GM19452 (cell line): ENCODE measurements around the gene WNK4.
"Not testable (repeated sequence)": the region's sequence is repeated elsewhere in the genome, so short reads cannot be mapped to it uniquely, and the experiment has no call there.

Experiments used
- ATAC-seq: cut with Tn5 transposase; IDR thresholded peaks from one replicate; pipeline ENCODE4 v1.9.1; 2021; ENCODE audit not compliant: unreplicated experiment

WNK4 gene

DNA sequence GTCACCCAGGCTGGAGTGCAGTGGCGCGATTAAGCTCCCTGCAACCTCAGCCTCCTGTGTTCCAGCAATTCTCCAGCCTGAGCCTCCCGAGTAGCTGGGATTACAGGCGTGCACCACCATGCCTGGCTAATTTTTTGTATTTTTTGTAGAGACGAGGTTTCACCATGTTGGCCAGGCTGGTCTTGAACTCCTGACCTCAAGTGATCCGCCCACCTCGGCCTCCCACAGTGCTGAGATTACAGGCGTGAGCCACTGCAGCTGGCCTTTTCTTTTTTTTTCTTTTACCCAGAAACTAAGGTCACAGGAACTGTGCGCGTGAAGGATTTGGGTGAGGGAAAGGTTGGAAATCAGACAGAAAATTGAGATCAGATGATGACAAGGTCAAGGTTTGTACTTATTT, 10.4 kb upstream of the WNK4 start:
- ATAC-seq: not testable (repeated sequence)

DNA sequence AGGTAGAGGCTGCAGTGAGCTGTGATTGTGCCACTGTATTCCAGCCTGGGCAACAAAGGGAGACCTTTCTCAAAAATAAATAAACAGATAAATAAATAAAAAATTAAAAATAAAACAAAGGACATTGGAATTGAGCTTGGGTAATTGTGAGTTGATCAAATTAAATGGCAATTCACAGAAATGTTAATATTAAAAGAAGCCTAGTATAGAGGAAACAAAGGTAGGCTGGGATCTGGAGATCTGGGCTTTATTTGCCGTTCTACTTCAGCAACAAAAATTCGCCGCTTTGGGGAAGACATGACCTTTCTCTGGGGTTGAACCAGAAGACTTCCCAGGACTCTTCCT, 7.5 kb upstream of the WNK4 start:
- no peak for ATAC-seq

DNA sequence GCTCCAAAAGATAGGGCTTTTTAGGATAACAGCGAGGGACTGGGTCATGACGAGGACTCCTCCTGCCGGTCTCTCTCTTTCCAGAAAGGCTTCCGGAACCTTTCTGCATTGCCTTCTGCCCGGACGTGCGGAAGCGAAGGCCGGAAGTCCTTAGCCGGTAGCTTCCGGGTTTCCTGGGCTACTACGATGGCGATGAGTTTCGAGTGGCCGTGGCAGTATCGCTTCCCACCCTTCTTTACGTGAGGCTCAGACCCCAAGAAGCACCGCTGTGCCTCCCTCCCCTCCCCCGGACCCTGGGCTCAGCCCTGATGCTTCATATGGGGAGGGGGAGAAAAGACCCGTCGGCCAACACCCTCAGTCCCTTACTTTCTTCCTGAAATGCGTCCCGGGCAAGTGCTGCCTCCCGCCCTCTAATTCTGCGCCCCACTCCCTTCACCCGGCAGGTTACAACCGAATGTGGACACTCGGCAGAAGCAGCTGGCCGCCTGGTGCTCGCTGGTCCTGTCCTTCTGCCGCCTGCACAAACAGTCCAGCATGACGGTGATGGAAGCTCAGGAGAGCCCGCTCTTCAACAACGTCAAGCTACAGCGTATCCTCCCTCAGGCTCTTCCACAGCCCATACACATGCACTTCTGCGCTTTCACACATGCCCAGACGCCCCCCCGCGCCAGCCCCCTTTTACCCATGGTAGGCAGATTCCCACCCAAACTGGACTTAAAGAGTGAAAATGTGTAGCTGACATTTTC, 6.9 kb upstream of the WNK4 start, which contains the start of gene VPS25:
Gene VPS25, plus strand, starts transcription at position 160 of the 746 bp plus-strand sequence. Its CDS starts 27 bp downstream, at position 187.
- peak; percentile 81 for ATAC-seq

DNA sequence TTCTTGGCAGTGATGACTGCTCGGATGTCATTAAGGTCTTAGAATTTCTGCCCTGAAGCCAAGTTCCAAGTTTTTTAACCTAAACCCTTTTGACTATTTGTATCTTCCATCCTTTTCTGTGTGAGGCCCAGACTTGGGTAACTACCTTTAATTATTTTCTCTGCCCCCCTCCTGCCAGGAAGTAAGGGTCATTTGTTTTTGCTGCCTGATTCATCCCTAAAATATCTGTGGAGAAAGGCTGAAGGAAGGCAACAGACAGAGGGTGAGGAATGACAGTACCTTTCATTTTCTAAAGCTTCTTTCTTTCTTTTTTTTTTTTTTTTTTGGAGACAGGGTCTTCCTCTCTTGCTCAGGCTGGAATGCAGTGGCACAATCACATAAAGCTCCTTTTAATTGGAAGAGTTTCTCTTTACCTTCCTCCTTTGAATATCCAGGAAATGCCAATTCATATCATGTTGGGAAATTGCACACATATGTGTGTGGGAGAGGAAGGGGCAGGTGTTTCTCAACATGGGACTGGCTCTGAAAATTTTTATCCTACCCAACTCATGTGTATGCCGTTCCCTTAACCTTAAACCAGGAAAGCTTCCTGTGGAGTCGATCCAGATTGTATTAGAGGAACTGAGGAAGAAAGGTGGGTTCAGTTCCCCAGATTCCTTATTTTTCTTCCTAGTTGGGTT, 6.2 kb upstream of the WNK4 start:
- no peak for ATAC-seq

DNA sequence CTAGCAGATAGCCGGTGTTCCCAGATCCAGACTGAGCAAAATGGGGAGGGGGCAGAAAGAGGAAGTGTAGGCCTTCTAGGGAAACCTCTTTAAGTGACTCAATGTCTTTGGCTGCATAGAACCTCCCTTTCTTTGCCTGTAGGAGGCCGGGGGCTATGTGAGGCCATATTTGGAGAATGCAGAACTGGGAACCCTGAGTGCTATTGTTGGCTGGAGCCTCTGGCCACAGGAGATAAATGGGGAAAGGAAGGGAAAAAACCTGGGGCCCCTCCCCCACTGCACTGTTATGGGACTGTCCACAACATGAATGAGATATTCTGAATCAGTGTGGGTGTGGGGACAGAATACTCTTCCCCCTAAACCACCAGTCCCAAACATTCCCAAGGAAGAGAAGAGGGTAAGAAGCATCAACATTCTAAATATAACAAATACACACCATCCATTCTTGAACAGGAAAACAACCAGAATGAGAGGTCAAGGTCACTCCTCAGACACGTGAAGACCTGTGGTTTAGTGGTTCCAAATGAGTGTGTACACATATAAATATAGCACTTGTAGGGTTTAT, 4.8 kb upstream of the WNK4 start:
- no peak for ATAC-seq

DNA sequence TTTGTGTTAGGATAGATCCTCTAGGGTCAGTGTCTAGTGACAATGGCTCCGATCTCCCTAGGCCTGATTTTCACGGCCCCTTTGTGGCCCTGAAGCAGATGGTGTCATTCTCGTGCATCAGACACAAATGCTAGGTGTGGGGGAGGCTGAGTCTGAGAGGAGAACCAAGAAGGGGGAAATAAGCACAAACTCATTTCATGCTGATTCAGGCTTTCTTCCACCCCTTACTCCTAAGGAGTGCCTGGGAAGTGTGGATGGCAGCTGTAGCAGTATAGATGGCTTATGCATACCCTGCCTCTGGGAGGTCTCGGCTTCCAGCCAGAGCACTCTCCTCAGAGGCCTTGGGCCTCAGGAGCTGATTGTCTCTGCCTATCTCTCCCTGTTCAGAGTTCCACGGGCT, 1.8 kb upstream of the WNK4 start:
- ATAC-seq: no peak

DNA sequence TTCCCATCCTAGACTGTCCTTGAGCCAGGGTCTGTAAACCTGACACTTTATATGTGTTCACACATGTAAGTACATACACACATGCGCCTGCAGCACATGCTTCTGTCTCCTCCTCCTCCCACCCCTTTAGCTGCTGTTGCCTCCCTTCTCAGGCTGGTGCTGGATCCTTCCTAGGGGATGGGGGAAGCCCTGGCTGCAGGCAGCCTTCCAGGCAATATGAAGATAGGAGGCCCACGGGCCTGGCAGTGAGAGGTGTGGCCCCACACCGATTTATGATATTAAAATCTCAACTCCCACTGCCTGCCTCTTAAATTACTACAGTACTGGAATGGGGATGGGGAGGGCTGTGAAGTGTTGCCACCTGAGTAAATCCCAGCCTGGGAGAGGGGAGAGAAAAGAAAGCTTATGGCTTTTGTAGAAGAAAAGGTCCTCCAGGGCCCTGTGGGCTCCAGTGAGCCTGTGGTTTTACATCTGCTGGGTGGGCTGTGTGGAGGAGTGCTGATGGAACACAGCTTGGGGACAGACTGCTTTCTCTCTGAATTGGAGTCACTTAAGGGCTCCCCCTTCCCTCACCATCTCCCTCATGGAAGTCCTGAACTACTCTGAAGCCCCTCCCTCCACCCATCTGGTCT, 990 bp upstream of the WNK4 start:
- no peak for ATAC-seq

DNA sequence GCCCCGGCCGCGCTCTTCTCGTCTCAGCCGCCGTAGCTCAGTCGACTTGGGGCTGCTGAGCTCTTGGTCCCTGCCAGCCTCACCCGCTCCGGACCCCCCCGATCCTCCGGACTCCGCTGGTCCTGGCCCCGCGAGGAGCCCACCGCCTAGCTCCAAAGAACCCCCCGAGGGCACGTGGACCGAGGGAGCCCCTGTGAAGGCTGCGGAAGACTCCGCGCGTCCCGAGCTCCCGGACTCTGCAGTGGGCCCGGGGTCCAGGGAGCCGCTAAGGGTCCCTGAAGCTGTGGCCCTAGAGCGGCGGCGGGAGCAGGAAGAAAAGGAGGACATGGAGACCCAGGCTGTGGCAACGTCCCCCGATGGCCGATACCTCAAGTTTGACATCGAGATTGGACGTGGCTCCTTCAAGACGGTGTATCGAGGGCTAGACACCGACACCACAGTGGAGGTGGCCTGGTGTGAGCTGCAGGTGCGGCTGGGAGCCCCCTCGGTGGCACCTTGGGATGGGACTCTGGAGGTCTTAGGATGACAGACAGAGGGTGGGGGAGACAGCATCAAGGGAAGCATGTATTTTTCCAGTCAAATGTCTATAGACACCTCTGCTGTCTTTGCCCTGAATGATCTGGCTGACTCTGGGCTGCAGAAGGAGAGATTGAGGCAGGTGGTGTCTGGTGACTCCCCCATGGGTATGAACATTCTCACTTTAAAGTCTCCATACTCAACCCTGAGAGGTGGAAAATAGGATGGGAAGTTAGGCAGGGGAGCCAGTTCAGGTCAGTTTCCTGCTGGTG, 635 bp downstream of the WNK4 start:
- ATAC-seq: no peak

DNA sequence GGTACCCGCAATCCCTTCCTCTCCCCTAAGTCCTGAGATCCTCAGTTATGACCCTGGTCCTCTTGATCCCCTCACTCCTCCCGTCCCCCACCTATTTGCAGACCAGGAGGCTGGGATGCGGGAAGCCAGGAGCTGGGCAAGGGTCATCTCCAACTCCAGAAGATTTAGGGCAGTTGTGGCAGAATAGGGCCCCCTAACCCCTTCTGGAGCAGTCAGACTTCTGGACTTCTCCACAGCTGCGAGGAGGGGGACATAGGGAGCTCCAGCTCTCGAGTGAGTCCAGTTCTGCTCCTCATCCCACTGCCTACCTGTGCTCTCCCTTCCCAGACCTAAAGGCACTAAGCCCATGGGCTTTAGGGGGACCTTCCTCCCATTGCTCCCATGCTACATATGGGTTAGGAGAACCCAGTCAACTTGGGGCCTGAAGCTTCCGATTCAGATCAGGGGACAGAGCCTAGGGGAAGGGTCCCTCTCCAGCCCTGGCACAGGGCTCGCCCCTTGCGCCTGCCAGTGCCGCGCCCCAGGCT, 1.3 kb downstream of the WNK4 start:
- no peak for ATAC-seq

DNA sequence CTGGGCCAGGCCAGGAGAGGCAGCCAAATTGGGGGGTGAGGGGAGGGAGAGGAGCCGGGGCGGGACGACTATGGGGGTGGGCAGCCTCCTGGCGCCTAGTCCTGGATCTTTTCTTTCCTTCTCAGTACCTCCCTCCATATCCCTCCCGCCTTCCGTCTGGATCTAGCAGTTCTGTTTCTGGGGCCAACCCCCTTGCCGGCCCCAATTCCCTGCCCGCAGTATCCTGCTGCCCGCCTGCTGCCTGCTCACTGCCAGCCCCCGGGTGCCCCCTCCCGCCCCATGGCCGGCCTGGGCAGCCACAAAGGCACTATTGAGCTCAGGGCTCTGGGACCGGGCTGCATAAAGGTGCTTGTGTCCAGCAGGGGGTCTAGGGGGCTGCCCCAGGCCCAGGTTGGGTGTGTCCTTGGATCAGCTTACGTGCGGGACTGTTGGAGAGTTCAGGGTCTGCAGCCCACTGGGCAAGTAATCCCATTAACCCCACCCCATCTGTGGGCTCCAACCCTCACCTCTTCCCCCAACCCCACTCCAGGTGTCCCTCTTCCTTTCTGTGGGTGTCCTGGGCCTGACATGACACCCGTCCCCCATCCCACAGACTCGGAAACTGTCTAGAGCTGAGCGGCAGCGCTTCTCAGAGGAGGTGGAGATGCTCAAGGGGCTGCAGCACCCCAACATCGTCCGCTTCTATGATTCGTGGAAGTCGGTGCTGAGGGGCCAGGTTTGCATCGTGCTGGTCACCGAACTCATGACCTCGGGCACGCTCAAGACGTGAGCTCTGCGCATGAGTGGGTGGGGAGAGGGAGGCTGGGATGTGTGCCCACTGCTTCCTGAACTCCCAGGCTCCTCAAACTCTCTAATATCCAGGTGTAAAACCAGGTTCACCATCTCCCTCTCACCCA, 2.0 kb downstream of the WNK4 start:
- ATAC-seq: no peak

DNA sequence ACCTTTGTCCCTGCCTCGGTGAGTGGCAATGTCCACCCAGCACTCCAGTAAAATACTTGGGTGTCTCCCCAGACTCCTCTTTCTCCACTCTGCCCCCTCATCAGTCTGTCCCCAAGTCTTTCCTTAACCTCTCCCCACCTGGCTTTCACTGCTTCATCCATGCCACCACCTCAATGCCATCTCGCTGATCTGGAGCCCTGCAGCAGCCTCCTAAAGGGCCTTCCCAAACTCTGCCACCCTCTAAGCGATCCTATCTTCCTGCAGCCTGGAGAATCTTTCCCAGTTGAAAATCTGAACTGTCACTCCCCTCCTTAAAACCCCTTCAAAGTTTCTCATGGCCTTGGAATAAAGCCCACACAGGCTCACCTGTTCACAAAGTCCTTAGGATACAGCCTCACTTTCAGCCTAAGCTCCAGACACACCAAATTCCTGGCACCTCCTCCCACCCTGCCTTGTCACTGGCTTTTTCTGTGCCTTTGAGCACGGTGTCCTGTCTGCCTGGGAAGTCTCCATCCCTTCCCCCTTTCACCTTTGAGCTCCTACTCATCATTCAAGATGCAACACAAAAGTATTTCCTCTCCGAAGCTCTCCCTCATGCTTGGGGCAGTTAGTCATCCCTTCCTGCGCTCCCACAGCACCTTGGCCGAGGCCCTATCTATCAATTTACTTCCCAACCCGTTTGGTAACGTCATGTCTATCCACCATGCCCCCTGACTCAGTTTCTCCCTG, 2.8 kb downstream of the WNK4 start:
- no peak for ATAC-seq

DNA sequence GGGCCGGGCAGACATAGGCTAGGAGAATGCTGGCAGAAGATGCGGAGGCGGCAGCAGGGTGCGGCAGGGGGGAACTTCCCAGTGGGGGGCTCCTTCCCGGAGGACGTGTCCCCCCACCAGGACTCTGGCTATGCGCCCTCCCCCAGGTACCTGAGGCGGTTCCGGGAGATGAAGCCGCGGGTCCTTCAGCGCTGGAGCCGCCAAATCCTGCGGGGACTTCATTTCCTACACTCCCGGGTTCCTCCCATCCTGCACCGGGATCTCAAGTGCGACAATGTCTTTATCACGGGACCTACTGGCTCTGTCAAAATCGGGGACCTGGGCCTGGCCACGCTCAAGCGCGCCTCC, 3.4 kb downstream of the WNK4 start:
- ATAC-seq: no peak

DNA sequence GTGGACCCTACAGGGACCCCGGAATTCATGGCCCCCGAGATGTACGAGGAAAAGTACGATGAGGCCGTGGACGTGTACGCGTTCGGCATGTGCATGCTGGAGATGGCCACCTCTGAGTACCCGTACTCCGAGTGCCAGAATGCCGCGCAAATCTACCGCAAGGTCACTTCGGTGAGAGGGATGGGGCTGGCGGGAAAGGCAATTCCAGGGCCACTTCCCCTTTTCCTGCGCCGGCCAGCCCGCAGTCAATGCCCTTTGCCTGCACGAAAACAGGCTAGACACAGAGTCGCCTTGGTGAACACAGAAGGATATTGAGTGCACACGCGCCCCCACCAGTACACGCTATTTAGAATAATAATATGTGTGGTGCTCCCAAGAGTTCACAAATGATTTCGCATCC, 4.0 kb downstream of the WNK4 start:
- ATAC-seq: no peak

DNA sequence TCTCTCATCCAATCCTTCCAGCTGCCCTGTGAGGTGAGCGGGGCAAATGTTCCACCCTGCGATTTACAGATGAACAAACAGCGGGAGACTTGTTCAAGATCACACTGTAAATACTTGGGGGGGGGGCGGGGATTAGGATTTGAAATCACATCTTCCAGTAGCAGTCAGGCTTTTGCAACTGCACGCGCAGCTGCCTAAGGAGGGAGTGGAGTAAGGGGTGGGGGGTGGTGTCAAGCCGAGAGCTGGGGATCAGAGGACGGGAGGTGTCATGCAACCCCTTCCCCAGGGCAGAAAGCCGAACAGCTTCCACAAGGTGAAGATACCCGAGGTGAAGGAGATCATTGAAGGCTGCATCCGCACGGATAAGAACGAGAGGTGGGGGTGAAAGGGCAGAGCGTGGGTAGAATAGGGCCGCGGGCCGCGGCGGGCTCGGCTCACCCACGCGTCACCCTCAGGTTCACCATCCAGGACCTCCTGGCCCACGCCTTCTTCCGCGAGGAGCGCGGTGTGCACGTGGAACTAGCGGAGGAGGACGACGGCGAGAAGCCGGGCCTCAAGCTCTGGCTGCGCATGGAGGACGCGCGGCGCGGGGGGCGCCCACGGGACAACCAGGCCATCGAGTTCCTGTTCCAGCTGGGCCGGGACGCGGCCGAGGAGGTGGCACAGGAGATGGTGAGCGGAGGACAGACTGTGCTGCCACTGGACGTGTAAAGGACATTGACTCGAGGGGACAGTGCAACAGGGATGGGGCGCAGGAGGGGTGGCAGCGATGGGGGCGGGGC, 4.6 kb downstream of the WNK4 start:
- ATAC-seq: no peak

DNA sequence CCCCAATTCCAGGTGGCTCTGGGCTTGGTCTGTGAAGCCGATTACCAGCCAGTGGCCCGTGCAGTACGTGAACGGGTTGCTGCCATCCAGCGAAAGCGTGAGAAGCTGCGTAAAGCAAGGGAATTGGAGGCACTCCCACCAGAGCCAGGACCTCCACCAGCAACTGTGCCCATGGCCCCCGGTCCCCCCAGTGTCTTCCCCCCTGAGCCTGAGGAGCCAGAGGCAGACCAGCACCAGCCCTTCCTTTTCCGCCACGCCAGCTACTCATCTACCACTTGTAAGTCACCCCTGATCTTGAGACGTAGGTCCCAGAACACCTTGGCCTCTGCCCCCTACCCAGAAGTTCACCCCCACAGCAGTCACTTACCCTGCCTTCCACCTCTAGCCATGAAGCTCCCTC, 6.9 kb downstream of the WNK4 start:
- no peak for ATAC-seq

DNA sequence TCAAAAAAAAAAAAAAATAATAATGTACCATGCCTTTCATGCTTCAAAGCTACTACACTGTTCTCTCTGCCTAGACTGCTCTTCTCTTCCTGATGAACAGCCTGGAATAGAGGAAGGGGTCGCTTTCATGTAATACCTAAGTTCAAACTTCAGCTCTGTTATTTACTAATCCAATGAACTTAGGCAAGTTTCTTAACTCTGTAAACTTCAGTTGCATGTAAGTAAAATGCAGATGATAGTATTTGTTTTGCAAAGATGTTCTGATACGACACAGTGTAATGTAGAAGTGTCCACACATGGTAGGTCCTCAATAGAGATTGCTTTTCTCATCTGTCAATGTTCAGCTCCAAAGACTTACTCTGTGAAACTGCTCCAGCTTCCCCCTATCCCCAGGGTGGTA, 11.5 kb downstream of the WNK4 start:
- no peak for ATAC-seq

DNA sequence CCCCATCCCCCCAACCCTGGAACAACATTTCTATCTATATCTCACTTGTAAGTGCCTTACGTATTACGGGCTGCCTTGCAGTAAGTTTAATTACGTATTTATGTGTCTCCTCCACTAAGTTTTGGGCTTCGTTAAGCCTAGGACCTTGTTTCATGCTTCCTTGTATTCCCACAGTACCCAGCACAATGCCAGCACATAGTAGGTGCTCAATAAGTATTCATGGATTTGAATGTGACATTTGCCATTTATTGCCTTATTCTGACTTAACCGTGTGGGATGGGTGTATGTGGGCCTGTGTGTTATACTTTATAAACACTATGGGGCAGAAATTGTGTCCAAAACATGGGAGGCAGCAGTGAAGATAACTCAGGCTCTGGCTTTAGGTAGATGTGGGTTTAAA, 12.1 kb downstream of the WNK4 start:
- no peak for ATAC-seq

DNA sequence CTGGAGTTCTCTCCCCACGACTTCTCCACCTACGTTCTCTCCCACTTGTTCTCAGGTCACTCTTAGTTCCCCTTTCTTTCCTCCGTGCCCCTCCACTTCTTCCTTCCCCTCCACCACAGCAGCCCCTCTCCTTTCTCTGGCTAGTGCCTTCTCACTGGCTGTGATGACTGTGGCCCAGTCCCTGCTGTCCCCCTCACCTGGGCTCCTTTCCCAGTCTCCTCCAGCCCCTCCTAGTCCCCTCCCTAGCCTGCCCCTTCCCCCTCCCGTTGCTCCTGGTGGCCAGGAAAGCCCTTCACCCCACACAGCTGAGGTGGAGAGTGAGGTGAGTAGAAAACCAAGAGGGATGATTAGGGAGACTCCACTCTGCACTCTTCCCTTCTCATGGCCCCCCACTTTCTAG, 14.7 kb downstream of the WNK4 start:
- no peak for ATAC-seq

DNA sequence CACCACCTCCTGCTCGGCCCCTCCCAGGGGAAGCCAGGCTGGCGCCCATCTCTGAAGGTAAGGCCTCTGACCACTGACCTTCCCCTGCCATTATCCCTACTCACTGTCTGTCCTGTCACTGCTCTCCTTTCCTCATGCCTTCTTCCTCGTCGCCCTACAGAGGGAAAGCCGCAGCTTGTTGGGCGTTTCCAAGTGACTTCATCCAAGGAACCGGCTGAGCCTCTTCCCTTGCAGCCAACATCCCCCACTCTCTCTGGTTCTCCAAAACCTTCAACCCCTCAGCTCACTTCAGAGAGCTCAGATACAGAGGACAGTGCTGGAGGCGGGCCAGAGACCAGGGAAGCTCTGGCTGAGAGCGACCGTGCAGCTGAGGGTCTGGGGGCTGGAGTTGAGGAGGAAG, 15.1 kb downstream of the WNK4 start:
- ATAC-seq: no peak
